ENCODE measurements around the gene MPP2.

- TF ChIP-seq POLR2A (IDR thresholded peaks at IDR 0.05) (no peak), CTCF (IDR thresholded peaks at IDR 0.05) (no peak)
These were observed 77.6 kb downstream of the MPP2 start for GRCh38 chr17:43829738-43830137.
